Measurements from ENCODE around the gene MAN1B1.

- TF ChIP-seq CTCF (IDR thresholded peaks at IDR 0.05 in 2 of 3, conservative IDR thresholded peaks at IDR 0.05 in 1 of 3; ENCODE audit: borderline replicate concordance in 1 of 3, insufficient read depth in 1 of 3, low read depth in 2 of 3, low read length in 2 of 3), result no peak
- no peak for TF ChIP-seq JUND (IDR thresholded peaks at IDR 0.05)
Observed at GRCh38 chr9:137051145-137051724, 35.5 kb upstream of the MAN1B1 start.

All from HCT116 (cell line).